ENCODE measurements around the gene EFNA5.

EFNA5 gene

DNA sequence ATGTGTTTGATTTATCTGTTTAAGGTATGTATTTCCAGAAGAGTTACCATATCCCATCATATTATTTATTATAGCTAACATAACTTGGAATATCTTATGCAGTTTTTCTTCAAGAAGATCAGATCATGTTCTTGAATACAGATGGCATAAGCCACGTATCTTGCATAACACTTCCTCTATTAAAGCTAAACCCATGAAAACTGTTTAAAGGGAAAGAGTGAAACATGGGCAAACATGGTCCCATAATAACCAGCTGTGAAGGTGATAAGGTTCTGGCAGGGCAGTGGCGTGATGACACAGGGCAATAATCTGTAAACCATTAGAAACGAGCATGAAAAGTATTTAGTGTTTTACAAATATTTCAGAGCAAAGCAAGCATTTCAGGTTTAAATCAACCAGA lies 34.2 kb downstream of the EFNA5 start:
- no peak for DNase-seq

GRCh38 chr5:107636068-107636467 lies 34.7 kb downstream of the EFNA5 start:
- no peak for DNase-seq

DNA sequence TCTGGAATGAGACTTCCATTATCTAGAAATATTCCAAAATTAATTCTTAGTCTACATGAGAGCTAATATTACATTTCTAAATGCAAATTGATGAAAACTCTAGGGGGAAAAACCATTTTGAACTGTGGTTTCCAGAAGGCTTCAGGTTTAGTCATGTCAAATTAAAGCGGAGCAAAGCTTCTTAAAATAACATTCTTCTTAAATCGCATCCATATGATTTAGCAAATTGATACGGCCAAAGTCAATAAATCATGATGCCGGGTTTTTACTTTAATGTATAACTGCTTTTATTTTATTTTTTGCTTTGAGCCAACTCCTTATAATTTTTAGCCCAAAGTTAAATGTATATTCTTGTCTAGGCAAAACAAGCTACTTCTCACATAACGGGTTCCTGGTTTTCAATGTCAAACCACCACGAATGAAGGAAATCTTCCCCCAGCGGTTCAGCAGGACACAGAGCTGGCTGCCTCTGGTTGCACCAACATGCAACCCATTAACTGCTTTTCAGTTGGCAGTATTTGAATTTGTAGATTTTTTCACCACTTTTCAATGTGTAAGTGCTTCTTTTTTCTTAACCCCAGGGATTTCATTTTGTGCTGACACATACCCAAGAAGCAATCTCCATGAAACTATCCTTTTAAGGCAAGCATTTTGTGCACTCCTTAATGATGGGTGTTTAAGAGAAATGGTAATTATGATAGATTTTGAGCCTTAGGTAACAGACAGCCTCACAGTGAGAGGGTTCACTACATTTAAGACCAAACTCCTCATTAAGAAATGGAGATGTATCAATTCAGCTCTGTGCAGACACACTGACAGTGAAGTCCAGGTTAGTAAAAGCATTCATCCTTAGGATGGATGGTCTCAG lies 35.5 kb downstream of the EFNA5 start:
- DNase-seq = no peak

- DNase-seq = no peak
Observed at GRCh38 chr5:107633171-107633901, 37.4 kb downstream of the EFNA5 start.

DNA sequence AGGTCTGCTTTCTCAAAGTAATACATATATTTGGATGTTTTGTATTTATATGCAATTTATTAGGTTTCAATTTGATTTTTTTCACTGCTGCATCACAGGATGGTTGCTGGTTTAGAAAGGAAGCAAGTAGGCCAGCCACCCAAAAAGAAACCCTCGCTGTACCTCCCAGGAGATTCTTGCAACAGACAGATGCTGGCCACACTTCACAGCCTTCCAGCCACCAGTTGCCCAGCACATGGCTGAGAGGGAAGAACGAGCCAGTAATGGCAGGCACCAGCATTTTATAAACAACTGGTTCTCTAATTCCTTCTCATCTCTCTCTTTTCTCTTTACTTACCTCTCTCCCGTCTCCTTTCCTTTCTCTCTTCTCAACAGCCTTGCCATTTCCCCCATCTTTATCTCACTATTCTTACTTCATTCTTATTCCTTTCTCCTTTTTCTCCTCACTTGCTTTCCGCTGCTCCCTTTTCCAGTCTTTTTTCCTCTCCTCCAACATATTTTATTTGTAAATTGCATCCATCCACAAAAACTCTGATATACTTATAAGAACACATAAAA lies 38.9 kb downstream of the EFNA5 start:
- no peak for DNase-seq

DNA sequence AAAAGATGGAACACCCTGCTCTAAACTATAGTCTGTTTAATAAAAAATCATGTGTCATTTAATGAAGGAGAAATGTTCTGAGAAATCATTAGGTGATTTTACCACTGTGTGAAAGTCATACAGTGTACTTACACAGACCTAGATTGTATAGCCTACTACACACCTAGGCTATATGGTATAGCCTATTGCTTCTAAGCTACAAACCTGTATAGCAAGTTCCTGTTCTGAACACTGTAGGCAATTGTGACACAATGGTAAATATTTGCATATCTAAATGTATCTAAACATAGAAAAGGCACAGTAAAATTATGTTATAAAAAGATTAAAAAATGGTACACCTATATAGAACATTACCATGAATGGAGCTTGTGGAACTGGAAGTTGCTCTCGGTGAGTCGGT lies 40.6 kb downstream of the EFNA5 start:
- DNase-seq = no peak

GRCh38 chr5:107624235-107624634 lies 46.5 kb downstream of the EFNA5 start:
- DNase-seq = no peak

DNA sequence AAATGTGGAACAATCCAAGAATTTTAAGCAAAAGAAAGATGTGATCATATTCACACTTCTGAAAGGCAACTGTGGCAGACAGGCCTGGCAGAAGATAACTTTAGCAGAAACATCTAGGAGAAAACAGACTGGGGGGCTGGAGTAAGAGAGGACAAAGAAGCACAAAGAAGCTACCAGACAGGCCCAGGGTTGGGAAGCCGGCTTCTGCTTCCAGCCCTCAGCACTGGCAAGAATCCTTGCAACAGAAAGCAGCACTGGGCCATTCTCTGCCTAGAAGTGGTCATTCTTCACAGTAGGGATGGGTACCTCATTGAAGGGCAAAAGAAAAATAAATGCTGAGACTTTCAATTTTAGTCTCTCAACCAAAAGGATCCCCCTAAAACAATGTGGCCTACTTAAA lies 49.6 kb downstream of the EFNA5 start:
- DNase-seq = no peak

DNA sequence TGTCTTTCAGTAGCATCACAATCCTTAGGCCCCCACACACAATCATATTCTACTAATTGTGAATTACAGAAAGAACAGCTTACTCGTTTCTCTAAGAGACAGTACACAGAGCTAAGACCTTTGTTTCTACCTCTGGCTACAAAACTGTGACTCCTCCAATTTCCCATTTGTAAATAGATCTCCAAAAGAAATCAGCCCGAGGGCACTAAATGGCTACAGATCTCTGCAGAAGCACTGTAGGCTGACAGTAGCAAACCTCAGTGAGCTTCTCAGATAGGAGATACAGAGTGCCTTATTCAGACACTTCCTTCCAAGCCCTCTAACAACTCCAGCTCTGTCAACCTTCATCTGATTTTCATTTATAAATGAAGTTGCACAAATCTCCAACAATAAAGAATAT lies 51.0 kb downstream of the EFNA5 start:
- DNase-seq = no peak

DNA sequence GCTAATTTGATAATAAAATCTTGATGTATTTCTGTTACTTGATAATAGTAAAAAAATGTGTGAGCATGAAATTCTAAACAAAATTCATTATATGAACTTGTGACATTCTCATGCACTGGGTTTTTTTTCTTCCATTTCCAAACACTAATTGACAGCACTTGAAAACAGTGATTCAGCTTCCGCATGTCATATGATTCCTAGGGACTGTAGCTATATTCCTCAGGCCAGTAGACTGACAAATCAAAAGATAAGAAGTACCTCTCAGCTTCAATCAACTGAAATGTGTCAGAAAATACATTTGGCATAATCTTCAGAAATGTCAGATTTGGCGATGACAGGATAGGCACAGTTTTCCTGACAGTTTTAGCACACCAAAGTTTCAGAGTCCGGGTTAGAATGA lies 52.5 kb downstream of the EFNA5 start:
- DNase-seq = no peak

DNA sequence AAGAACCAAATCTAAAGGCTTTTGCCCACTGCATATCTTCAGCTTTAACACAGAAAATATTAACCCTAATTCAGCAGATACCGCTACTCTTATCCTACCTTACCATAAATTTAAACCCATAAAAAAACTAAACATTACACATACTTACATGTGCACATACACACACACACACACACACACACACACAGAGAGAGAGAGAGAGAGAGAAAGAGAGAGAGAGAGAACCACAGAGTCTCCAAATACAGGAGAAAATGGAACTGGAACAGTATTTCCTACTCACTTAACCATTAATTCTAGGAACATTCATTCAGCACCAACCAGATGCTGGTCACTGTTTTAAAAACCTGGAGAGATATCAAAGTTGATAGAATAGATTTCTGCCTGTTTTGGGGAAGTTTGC lies 53.7 kb downstream of the EFNA5 start:
- DNase-seq = no peak

DNA sequence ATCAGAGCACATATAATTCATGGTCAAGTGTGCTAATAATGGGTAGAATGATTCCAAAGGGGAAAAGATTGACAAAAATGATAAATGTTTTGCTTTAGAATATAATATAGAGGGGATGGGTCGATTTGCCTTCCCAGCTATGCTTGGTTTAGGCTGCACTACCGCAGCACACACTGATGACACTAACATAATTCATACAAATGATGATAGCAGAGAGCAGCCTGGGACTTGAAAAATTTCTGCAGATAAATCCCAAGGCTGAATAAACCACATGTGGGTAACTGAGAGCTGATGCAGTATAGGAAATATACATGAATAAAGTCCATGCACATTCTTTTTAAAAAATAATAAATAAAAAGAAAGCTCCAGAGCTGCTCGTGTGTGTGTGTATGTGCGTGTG lies 54.5 kb downstream of the EFNA5 start:
- no peak for DNase-seq

GRCh38 chr5:107615299-107615817 lies 55.4 kb downstream of the EFNA5 start:
- DNase-seq = no peak

- no peak for DNase-seq
Observed at GRCh38 chr5:107612541-107612940, 58.2 kb downstream of the EFNA5 start.

- DNase-seq = no peak
Observed at GRCh38 chr5:107610798-107611197, 59.9 kb downstream of the EFNA5 start.

GRCh38 chr5:107607671-107608345 lies 62.9 kb downstream of the EFNA5 start:
- no peak for DNase-seq

GRCh38 chr5:107607196-107607595 lies 63.5 kb downstream of the EFNA5 start:
- DNase-seq = no peak

DNA sequence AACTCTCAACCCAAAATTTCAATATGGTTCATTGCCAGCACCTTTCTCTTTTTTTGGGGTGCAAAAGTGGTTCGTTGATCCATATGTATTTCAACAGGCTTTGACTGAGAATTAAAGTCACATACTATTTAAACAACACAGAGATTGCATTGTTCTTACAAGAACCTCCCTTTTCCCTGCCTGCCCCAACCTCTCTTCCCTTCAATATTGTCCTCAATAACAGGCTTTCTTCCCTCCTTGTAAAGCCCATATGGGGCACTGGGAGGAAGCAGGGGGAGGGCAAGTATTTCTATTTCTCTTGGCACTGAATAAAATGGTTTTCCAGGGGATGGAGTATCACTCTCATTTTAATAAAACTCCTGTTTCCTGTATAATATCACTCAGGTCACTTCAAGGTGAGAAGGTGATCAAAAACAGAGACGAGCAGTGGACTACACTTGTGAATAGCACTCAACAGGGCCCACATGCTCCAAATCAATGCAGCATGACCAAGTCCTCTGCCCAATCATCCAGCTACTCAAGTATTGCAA lies 65.1 kb downstream of the EFNA5 start:
- DNase-seq = no peak

- no peak for DNase-seq
Observed at GRCh38 chr5:107604990-107605389, 65.7 kb downstream of the EFNA5 start.

DNA sequence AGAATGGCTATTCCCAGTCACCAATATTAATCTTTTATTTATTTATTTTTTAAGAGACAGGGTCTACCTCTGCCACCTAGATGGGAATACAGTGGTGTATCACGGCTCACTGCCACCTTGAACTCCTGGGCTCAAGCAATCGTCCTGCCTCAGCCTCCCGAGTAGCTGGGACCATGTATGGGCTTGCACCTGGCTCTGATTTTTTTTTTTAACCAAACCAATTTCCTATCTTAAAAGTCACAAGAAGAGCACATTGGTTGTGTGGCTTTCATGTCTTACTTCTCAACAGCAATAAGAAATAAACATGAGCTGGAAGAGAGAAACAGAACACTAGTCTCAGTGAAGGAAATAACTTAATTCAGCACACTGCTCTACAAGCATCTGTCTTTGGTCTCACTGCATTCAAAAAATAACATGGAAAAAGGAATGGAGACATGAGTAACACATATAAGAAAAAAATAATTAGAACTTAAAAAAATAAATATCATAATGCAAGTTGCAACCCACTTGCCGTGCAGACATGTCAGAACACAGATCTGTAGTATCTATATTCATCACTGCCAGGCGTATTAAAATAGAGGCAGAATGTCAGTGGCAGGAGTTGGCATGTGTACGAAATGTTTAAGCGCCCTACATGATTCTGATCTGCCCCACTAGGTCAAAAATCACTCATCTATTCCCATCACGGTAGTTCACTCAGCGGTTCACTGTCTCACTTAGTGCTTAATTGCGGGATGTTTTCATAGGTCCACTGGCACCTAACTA lies 66.4 kb downstream of the EFNA5 start:
- no peak for DNase-seq

DNA sequence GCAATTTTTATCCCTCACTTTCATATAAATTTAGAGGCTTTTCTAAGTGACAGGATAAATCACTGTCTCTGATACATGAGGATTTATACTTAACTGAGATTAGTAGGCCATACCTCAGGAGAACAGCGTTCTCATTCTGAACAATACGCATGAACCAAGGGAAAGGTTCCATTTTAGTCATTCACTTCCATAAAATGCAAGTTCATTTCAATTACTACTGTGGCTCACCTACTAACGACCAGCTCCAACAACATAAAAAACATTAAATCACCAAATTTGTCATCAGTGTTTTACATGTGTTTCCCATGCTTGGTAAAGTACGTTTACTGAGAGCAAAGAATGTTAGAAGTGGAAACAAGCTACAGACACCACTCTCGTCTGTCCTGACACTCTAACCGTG lies 67.4 kb downstream of the EFNA5 start:
- no peak for DNase-seq

DNA sequence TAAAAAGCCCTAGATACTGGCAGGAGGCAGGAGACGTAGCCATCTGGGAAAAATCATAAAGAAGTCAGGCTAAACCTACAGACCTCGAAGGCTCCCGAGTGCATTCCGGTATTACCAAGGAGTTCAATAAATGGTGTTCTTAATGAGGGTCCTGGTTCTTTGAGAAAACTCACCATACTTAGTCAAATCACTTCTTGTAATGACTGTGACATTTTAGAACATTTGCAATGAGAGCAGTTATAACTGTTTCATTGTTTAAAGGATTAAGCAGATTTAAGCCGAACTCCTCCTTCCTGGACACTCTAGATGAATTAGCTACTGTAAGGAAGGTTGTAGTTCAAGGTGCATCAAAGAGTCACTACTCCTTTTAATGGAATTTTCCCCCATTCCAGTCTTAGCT lies 67.8 kb downstream of the EFNA5 start:
- DNase-seq = no peak
